Measurements from ENCODE around the gene PCDH7.

Gene PCDH7, protein sequence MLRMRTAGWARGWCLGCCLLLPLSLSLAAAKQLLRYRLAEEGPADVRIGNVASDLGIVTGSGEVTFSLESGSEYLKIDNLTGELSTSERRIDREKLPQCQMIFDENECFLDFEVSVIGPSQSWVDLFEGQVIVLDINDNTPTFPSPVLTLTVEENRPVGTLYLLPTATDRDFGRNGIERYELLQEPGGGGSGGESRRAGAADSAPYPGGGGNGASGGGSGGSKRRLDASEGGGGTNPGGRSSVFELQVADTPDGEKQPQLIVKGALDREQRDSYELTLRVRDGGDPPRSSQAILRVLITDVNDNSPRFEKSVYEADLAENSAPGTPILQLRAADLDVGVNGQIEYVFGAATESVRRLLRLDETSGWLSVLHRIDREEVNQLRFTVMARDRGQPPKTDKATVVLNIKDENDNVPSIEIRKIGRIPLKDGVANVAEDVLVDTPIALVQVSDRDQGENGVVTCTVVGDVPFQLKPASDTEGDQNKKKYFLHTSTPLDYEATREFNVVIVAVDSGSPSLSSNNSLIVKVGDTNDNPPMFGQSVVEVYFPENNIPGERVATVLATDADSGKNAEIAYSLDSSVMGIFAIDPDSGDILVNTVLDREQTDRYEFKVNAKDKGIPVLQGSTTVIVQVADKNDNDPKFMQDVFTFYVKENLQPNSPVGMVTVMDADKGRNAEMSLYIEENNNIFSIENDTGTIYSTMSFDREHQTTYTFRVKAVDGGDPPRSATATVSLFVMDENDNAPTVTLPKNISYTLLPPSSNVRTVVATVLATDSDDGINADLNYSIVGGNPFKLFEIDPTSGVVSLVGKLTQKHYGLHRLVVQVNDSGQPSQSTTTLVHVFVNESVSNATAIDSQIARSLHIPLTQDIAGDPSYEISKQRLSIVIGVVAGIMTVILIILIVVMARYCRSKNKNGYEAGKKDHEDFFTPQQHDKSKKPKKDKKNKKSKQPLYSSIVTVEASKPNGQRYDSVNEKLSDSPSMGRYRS (N-terminal part only)

DNA sequence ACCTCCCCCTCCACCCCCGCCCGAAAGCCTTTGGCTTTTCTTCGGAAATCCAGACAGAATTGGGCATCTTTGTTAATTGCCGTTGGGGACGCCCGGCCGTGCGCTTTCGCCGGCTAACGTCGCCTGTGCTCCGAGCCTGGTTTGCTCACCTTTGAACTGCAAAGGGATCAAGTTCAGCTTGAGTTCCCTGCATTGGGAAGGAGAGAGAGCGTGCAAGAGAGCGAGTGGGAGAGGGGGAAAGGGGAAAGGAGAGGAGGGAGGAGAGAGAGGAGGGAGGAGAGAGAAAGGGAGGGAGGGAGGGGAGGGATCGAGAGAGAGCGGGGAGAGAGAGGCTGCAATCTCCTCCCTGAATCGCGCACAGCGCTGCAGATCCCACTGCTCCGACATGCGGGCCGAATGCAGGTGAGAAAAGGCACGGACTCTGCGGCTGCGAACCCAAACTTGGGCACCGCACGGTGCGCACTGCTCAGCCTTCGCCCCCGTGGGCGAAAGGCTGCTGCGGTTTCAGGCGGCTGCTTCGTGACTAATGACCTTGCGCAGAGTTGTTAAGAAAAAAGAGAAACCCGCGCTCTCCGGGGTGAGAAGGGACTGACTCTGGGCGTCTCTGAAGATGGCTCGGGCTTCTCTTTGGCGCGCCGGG, at the start of gene PCDH7:
TSS of gene PCDH7 (plus strand) at position 349 of the 640 bp plus-strand sequence. CDS start 1,054 bp downstream, outside the sequence.
- DNase-seq, result no peak

GRCh38 chr4:30671926-30672448, 48.2 kb upstream of the PCDH7 start:
- no peak for DNase-seq

DNA sequence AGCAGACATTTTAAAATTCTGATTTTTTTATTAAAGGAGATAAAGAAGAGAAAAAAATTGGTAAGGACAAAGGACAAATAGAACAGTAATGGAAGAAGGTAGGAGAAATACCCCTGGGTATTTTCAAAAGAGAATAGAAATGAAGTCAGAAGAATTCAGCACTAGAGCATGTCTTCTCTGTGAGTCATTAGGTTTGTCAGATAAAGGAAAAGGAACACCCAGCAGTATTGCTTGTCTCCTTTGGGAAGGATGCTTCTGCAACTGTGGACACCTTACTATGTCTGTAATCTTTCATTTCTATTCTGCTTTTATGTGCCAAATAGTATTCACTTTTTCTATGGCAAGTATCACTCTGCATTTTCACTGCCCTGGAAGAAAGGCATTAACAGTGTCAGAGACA, 24.0 kb upstream of the PCDH7 start:
- no peak for DNase-seq

DNA sequence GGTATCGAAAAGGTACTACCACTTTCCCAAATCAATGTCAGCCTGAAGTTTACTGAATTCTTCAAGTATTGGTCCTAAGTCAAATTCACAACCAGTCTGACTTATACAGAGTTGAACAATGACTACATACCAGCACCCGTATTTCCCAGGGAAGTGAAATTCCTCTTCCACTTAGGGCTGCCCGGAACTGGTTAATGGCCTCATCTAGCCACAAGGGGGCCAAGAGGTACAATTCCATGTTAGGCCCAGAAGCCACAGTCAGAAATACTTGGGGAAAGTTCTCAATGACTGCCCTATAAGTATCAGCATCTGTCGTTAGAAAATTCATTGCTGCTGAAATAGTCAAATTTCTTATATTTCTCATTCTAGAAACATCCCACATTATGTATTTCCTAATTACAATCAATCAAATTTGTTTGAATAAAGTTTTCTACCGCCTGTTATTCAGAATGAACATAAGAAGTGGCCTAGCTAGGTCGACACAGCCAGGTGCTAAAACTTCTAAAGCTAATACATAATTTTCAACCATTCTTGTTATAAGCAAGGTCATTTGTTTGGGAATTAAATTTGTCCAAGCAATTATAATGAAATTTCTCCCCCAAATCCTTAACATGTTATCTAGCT, 5.6 kb upstream of the PCDH7 start:
- DNase-seq, result no peak

- DNase-seq, result no peak
Measured at GRCh38 chr4:30716158-30716557, 4.0 kb upstream of the PCDH7 start.

- DNase-seq, result no peak
Measured at GRCh38 chr4:30716681-30717207, 3.4 kb upstream of the PCDH7 start.

GRCh38 chr4:30717208-30718020, 2.8 kb upstream of the PCDH7 start:
- DNase-seq, result no peak

GRCh38 chr4:30718021-30718542, 2.1 kb upstream of the PCDH7 start:
- DNase-seq, result no peak

DNA sequence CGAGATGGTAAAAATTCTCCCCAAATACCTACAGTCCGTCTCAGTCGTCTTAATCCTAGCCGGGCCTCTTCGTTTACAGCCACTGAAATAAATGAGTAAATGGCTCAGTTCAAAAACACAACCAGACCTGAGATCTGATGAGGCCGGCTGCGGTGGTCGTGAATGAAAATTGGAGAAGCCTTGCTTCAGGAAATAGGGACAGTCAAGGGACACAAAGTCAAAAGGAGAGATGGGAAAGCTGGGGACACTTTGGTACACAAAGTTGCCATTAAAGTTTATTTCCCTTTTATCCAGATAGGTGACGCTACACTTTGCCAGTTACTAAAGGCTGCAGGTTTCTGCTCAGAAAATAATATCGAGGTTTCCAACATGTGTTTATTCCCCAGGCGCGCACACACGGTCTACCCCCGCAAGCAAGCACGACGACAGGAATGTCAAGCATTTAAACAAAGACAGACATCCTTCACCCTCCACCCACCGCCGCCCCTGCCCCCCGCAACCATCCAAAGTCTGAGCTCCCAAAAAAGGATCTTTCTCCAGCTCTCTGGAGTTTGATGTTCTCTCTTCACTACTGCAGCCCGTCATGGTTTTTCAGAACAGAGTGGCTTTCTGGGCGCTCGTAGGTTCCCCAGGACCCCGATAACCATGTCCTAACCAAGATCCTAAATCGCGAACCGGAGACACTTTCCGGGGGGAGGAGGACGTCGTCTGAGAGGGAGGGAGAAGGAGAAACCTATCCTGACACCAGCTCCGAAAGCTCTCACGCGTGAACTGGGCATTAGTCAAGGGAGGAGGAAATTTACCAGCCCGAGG, 1.3 kb upstream of the PCDH7 start:
- DNase-seq, result no peak

GRCh38 chr4:30719454-30720020, 632 bp upstream of the PCDH7 start:
- DNase-seq, result no peak

- no peak for DNase-seq
Measured at GRCh38 chr4:30720661-30721184, 554 bp downstream of the PCDH7 start.

GRCh38 chr4:30721185-30722091, 1.3 kb downstream of the PCDH7 start:
- DNase-seq, result no peak

GRCh38 chr4:30722092-30722358, 1.9 kb downstream of the PCDH7 start:
- DNase-seq, result no peak

DNA sequence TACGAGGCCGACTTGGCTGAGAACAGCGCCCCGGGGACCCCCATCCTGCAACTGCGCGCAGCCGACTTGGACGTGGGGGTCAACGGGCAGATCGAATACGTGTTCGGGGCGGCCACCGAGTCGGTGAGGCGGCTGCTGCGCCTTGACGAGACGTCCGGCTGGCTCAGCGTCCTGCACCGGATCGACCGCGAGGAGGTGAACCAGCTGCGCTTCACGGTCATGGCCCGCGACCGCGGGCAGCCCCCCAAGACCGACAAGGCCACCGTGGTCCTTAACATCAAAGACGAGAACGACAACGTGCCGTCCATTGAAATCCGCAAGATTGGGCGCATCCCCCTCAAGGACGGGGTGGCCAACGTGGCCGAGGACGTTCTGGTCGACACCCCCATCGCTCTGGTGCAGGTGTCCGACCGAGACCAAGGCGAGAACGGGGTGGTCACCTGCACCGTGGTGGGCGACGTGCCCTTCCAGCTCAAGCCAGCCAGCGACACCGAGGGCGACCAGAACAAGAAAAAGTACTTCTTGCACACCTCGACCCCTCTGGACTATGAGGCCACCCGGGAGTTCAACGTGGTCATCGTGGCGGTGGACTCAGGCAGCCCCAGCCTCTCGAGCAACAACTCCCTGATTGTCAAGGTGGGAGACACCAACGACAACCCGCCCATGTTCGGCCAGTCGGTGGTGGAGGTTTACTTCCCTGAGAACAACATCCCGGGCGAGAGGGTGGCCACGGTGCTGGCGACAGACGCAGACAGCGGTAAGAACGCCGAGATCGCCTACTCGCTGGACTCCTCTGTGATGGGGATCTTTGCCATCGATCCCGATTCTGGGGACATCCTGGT, 2.4 kb downstream of the PCDH7 start:
- no peak for DNase-seq

DNA sequence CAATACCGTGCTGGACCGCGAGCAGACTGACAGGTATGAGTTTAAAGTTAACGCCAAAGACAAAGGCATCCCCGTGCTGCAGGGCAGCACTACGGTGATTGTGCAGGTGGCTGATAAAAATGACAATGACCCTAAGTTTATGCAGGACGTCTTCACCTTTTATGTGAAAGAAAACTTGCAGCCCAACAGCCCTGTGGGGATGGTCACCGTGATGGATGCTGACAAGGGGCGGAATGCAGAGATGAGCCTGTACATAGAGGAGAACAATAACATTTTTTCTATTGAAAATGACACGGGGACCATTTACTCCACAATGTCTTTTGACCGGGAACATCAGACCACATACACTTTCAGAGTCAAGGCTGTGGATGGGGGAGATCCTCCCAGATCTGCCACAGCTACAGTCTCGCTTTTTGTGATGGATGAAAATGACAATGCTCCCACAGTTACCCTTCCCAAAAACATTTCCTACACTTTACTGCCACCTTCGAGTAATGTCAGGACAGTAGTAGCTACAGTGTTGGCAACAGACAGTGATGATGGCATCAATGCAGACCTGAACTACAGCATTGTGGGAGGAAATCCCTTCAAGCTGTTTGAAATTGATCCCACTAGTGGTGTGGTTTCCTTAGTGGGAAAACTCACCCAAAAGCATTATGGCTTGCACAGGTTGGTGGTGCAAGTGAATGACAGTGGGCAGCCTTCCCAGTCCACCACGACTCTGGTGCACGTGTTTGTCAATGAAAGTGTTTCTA, 3.2 kb downstream of the PCDH7 start:
- no peak for DNase-seq

DNA sequence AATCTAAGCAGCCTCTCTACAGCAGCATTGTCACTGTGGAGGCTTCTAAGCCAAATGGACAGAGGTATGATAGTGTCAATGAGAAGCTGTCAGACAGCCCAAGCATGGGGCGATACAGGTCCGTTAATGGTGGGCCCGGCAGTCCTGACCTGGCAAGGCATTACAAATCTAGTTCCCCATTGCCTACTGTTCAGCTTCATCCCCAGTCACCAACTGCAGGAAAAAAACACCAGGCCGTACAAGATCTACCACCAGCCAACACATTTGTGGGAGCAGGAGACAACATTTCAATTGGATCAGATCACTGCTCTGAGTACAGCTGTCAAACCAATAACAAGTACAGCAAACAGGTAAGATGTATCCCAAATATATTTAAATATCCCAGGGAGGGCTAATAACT, 4.1 kb downstream of the PCDH7 start:
- DNase-seq, result no peak

GRCh38 chr4:30725562-30725961, 5.4 kb downstream of the PCDH7 start:
- no peak for DNase-seq
